Neural cell (in vitro differentiated cells): ENCODE data around the gene SMG6. TPM values are rescaled to one million over a fixed set of nuclear protein-coding genes. Genes with fewer than 3 reads are reported as not detected.

Source experiments
- H2AFZ ChIP-seq: fragments of 200-600, 300-800 bp; sonication (generic), shearing (Covaris generic); 2 replicates; pipeline ENCODE4 v1.6.0; 2014; ENCODE audit warnings: low read depth, mild to moderate bottlenecking, antibody characterized with exemption, low read length, moderate library complexity
- H3F3A ChIP-seq: fragments of 200-600 bp; shearing (Covaris generic); 2 replicates; pipeline ENCODE4 v1.6.1; 2016; ENCODE audit warnings: mild to moderate bottlenecking, moderate library complexity, mixed read lengths, antibody characterized with exemption, low read length; ENCODE audit not compliant: insufficient read depth, poor library complexity, severe bottlenecking
- H3K27ac ChIP-seq: fragments of 200-600, 300-800 bp; sonication (generic), shearing (Covaris generic); 2 replicates; pipeline ENCODE4 v1.5.1; 2014; ENCODE audit warnings: mild to moderate bottlenecking, low read length, moderate library complexity
- H3K27me3 ChIP-seq: fragments of 300-800, 200-600 bp; sonication (generic), shearing (Covaris generic); 2 replicates; pipeline ENCODE4 v1.6.0; 2014; ENCODE audit warnings: mild to moderate bottlenecking, low read depth, low read length, moderate library complexity; ENCODE audit not compliant: insufficient read depth
- H3K36me3 ChIP-seq: fragments of 300-800, 200-600 bp; sonication (generic), shearing (Covaris generic); 2 replicates; pipeline ENCODE4 v1.5.1; 2014; ENCODE audit warnings: mild to moderate bottlenecking, antibody characterized with exemption, low read length, moderate library complexity; ENCODE audit not compliant: insufficient read depth
- H3K4me2 ChIP-seq: fragments of 300-800, 200-600 bp; sonication (generic), shearing (Covaris generic); 2 replicates; pipeline ENCODE4 v1.6.0; 2014; ENCODE audit warnings: mild to moderate bottlenecking, low read length
- H3K4me3 ChIP-seq: fragments of 300-800, 200-600 bp; sonication (generic), shearing (Covaris generic); 2 replicates; pipeline ENCODE4 v1.5.1; 2014; ENCODE audit warnings: mild to moderate bottlenecking, low read length, moderate library complexity
- H3K79me2 ChIP-seq: fragments of 200-600 bp; shearing (Covaris generic); replicated peaks from 2 replicates; pipeline ENCODE4 v1.6.0; 2014; ENCODE audit warnings: mild to moderate bottlenecking, low read length, moderate library complexity; ENCODE audit not compliant: insufficient read depth
- H3K9ac ChIP-seq: fragments of 300-800, 200-600 bp; sonication (generic), shearing (Covaris generic); 2 replicates; pipeline ENCODE4 v1.6.1; 2016; ENCODE audit warnings: mild to moderate bottlenecking, low read length, mixed read lengths
- H3K9me2 ChIP-seq: fragments of 200-600 bp; shearing (Covaris generic); 2 replicates; pipeline ENCODE4 v1.6.1; 2016; ENCODE audit warnings: mild to moderate bottlenecking, low read length, mixed read lengths; ENCODE audit not compliant: insufficient read depth
- H3K9me3 ChIP-seq: fragments of 200-600, 300-800 bp; sonication (generic), shearing (Covaris generic); 2 replicates; pipeline ENCODE4 v1.6.1; 2016; ENCODE audit warnings: mild to moderate bottlenecking, mixed run types, low read length, moderate library complexity, mixed read lengths
- H4K20me1 ChIP-seq: fragments of 200-600 bp; shearing (Covaris generic); 2 replicates; pipeline ENCODE4 v1.6.1; 2016; ENCODE audit warnings: mild to moderate bottlenecking, mixed run types; ENCODE audit not compliant: insufficient read depth
- EP300 ChIP-seq: fragments of 450-650 bp; conservative IDR thresholded peaks from 2 replicates; pipeline ENCODE4 v1.6.1; 2014; ENCODE audit warnings: antibody characterized with exemption, mild to moderate bottlenecking, moderate library complexity; ENCODE audit not compliant: poor library complexity, severe bottlenecking
- EZH2 ChIP-seq: fragments of 200-600, 300-800 bp; shearing (Covaris generic), sonication (generic); IDR thresholded peaks from 2 replicates; pipeline ENCODE4 v1.6.1; 2014; ENCODE audit warnings: antibody characterized with exemption, low read length, borderline replicate concordance, mild to moderate bottlenecking; ENCODE audit not compliant: insufficient read depth, poor library complexity, severe bottlenecking
- MXI1 ChIP-seq: fragments of 450-650 bp; conservative IDR thresholded peaks from 2 replicates; pipeline ENCODE4 v1.6.1; 2014; ENCODE audit warnings: antibody characterized with exemption, mild to moderate bottlenecking; ENCODE audit not compliant: poor library complexity, severe bottlenecking
- POLR2AphosphoS5 ChIP-seq: IDR thresholded peaks from 2 replicates; pipeline ENCODE4 v1.6.1; 2012
- RAD21 ChIP-seq: fragments of 450-650 bp; conservative IDR thresholded peaks from 2 replicates; pipeline ENCODE4 v1.6.1; 2014; ENCODE audit warnings: antibody characterized with exemption, mild to moderate bottlenecking, moderate library complexity
- SMC3 ChIP-seq: fragments of 450-650 bp; conservative IDR thresholded peaks from 2 replicates; pipeline ENCODE4 v1.6.1; 2014; ENCODE audit warnings: antibody characterized with exemption, mild to moderate bottlenecking, moderate library complexity; ENCODE audit not compliant: poor library complexity
- TAF1 ChIP-seq: IDR thresholded peaks from 2 replicates; pipeline ENCODE4 v1.6.1; 2012; ENCODE audit warnings: low read depth
- polyA plus RNA-seq: library from polyadenylated mRNA; depleted of rRNA; stranded (reverse); fragments of >200 nt; gene quantifications from 2 replicates; pipeline ENCODE4 v1.2.3, GENCODE V29; 2014
- TF ChIP-seq, protein P1 (sequence below): fragments of 450-650 bp; IDR thresholded peaks from 2 replicates; pipeline ENCODE4 v1.5.1; 2014; ENCODE audit warnings: antibody characterized with exemption, mild to moderate bottlenecking, moderate library complexity; ENCODE audit not compliant: poor library complexity, severe bottlenecking
- TF ChIP-seq, protein P2 (sequence below): IDR thresholded peaks from 2 replicates; pipeline ENCODE4 v1.6.1; 2012; ENCODE audit warnings: borderline replicate concordance

Gene SMG6
- polyA plus RNA-seq, 1 donor from 2014 or later = 13.9 TPM

DNA sequence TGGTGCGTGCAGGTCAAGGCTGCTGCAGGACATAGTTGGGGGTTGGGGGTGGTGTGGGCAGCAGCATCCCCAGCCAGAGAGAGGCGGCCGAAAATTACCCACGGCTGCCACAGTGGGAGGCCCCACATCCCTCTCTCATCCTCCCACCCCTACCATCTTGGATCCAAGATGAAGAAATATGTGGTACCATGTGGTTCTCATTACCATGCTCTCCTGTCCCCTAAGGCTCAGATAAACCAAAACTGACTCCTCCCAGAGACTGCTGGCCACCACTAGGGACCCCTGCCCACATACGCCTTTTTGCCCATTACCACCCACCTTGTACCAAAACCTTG lies 128.3 kb downstream of the SMG6 start:
- no peak overlapping the region for H3K4me3 ChIP-seq
- TF ChIP-seq EZH2 (no peak), TAF1 (no peak), POLR2AphosphoS5 (no peak), RAD21 (no peak), MXI1 (no peak), EP300 (no peak), SMC3 (no peak)
- TF ChIP-seq, protein P1, sequence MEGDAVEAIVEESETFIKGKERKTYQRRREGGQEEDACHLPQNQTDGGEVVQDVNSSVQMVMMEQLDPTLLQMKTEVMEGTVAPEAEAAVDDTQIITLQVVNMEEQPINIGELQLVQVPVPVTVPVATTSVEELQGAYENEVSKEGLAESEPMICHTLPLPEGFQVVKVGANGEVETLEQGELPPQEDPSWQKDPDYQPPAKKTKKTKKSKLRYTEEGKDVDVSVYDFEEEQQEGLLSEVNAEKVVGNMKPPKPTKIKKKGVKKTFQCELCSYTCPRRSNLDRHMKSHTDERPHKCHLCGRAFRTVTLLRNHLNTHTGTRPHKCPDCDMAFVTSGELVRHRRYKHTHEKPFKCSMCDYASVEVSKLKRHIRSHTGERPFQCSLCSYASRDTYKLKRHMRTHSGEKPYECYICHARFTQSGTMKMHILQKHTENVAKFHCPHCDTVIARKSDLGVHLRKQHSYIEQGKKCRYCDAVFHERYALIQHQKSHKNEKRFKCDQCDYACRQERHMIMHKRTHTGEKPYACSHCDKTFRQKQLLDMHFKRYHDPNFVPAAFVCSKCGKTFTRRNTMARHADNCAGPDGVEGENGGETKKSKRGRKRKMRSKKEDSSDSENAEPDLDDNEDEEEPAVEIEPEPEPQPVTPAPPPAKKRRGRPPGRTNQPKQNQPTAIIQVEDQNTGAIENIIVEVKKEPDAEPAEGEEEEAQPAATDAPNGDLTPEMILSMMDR = no peak
- TF ChIP-seq, protein P2, sequence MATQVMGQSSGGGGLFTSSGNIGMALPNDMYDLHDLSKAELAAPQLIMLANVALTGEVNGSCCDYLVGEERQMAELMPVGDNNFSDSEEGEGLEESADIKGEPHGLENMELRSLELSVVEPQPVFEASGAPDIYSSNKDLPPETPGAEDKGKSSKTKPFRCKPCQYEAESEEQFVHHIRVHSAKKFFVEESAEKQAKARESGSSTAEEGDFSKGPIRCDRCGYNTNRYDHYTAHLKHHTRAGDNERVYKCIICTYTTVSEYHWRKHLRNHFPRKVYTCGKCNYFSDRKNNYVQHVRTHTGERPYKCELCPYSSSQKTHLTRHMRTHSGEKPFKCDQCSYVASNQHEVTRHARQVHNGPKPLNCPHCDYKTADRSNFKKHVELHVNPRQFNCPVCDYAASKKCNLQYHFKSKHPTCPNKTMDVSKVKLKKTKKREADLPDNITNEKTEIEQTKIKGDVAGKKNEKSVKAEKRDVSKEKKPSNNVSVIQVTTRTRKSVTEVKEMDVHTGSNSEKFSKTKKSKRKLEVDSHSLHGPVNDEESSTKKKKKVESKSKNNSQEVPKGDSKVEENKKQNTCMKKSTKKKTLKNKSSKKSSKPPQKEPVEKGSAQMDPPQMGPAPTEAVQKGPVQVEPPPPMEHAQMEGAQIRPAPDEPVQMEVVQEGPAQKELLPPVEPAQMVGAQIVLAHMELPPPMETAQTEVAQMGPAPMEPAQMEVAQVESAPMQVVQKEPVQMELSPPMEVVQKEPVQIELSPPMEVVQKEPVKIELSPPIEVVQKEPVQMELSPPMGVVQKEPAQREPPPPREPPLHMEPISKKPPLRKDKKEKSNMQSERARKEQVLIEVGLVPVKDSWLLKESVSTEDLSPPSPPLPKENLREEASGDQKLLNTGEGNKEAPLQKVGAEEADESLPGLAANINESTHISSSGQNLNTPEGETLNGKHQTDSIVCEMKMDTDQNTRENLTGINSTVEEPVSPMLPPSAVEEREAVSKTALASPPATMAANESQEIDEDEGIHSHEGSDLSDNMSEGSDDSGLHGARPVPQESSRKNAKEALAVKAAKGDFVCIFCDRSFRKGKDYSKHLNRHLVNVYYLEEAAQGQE = no peak

DNA sequence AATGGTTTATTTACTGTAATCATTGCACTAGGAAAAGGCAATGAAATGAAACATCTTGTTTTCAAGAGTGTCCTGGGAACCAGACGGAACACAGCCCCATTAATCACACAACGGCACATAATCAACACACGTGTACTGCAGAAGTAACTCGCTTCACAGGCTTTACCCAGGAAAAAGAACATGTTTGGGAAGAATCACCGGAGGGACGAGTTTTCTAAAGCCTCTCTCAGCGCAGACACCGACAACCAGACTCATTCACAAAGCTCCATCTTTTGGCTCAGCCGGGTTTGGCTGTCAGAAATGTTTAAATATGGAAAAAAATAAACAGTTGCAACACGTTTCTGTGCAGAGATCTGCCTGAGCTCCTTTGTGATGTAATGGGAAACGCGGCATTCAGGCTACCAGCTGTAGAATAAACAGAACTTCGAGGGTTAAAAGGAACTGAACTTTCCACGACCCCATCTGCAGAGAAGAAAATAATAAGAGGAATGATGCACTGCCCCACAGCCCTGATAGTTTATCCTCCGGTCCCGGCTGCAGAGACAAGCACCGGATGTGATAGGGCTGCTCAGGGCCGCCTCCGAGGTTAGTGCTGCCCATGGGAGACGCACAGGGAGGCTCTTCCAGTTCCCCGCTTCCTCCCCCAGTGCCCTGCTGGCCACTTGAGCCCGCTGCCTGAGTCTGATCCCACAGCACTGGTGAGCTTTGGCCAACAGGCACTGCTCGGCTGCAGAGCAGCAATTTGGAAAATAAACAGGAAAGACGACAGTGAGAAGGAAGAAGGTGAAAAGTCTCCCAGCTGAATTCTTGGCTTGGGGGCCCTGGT lies 128.9 kb downstream of the SMG6 start:
- Histone ChIP-seq H3K9ac (no peak overlapping the region), H3F3A (no peaks in the 10 kb centered on the region), H3K9me2 (no peaks in the 10 kb centered on the region), H2AFZ (no peak overlapping the region), H3K27ac (no peak overlapping the region), H3K79me2 (no peaks in the 10 kb centered on the region), H3K36me3 (no peaks in the 10 kb centered on the region), H3K27me3 (no peaks in the 10 kb centered on the region), H4K20me1 (no peaks in the 10 kb centered on the region), H3K9me3 (no peaks in the 10 kb centered on the region), H3K4me3 (no peak overlapping the region), H3K4me2 (no peak overlapping the region)
- TF ChIP-seq EZH2 = no peak
- TF ChIP-seq TAF1 = no peak
- no peak for TF ChIP-seq MXI1
- TF ChIP-seq SMC3 = no peak
- no peak for TF ChIP-seq POLR2AphosphoS5
- no peak for TF ChIP-seq RAD21
- TF ChIP-seq, protein P2 = no peak
- no peak for TF ChIP-seq EP300
- TF ChIP-seq, protein P1 = no peak

More for the DNA sequence above, 128.3 kb downstream of the SMG6 start:
- Histone ChIP-seq H2AFZ (no peak overlapping the region), H3K27ac (no peak overlapping the region), H3K9me2 (no peaks in the 10 kb centered on the region), H3K36me3 (no peaks in the 10 kb centered on the region), H3K9me3 (no peaks in the 10 kb centered on the region), H4K20me1 (no peaks in the 10 kb centered on the region), H3K9ac (no peak overlapping the region), H3K4me2 (no peak overlapping the region), H3F3A (no peaks in the 10 kb centered on the region), H3K27me3 (no peaks in the 10 kb centered on the region), H3K79me2 (no peaks in the 10 kb centered on the region)
